GM18951 (cell line): Measurements from ENCODE around the gene ZNF705A.

Experiments used
- POLR2A ChIP-seq: IDR thresholded peaks from 4 replicates; pipeline ENCODE4 v1.6.1; 2011; ENCODE audit warnings: mild to moderate bottlenecking; ENCODE audit not compliant: insufficient read length, insufficient read depth; ENCODE audit errors: extremely low read depth
- in situ Hi-C: fragments of 300-500 bp; cut with MboI; formaldehyde crosslinking; loops from one replicate; pipeline ENCODE4 v1.12.0; 2022; ENCODE audit warnings: low sequenced_read_pairs, mixed read lengths, inconsistent platforms; ENCODE audit not compliant: unreplicated experiment

ZNF705A gene

GRCh38 chr12:8226355-8226754, 69.5 kb downstream of the ZNF705A start:
- in situ Hi-C loops, result loop anchor here (25.0 kb wide), 1 partner anchor 114 kb away; the partner anchor contains the start of gene CLEC4A

GRCh38 chr12:8226992-8227731, 70.3 kb downstream of the ZNF705A start, which contains the start of gene FAM90A1:
Gene FAM90A1 (minus strand): TSS chr12:8227618. CDS start chr12:8224832, 2,786 bp downstream.
- in situ Hi-C loops, result loop anchor here (25.0 kb wide), 1 partner anchor 115 kb away; the partner anchor contains the start of gene CLEC4A

More at GRCh38 chr12:8226355-8226754, 69.5 kb downstream of the ZNF705A start:
- no peak for TF ChIP-seq POLR2A

- in situ Hi-C loops, result loop anchor here (25.0 kb wide), 1 partner anchor 115 kb away; the partner anchor contains the start of gene CLEC4A
These were observed 70.9 kb downstream of the ZNF705A start for GRCh38 chr12:8227732-8228077.

- in situ Hi-C loops, result loop anchor here (25.0 kb wide), 1 partner anchor 116 kb away; the partner anchor contains the start of gene CLEC4A
These were observed 71.8 kb downstream of the ZNF705A start for GRCh38 chr12:8228607-8229006.

- in situ Hi-C loops, result loop anchor here (25.0 kb wide), 1 partner anchor 117 kb away; the partner anchor contains the start of gene CLEC4A
These were observed 72.7 kb downstream of the ZNF705A start for GRCh38 chr12:8229486-8229885.
